Activated naive CD8-positive, alpha-beta T cell (primary cell): Measurements from ENCODE around the gene DCDC1.

ENCODE experiments used
- H3K27ac Mint-ChIP-seq: one replicate; pipeline ENCODE4 v1.8.0; 2021; ENCODE audit warnings: mixed read lengths
- H3K27me3 Mint-ChIP-seq: one replicate; pipeline ENCODE4 v1.8.0; 2021; ENCODE audit warnings: mixed read lengths
- H3K36me3 Mint-ChIP-seq: one replicate; pipeline ENCODE4 v1.8.0; 2021; ENCODE audit warnings: mixed read lengths
- H3K4me1 Mint-ChIP-seq: one replicate; pipeline ENCODE4 v1.8.0; 2021; ENCODE audit warnings: low read depth, mixed read lengths
- H3K4me3 Mint-ChIP-seq: one replicate; pipeline ENCODE4 v1.8.0; 2021; ENCODE audit warnings: mild to moderate bottlenecking, mixed read lengths
- H3K9me3 Mint-ChIP-seq: one replicate; pipeline ENCODE4 v1.8.0; 2021; ENCODE audit warnings: low read depth, mixed read lengths

The DCDC1 gene

DNA sequence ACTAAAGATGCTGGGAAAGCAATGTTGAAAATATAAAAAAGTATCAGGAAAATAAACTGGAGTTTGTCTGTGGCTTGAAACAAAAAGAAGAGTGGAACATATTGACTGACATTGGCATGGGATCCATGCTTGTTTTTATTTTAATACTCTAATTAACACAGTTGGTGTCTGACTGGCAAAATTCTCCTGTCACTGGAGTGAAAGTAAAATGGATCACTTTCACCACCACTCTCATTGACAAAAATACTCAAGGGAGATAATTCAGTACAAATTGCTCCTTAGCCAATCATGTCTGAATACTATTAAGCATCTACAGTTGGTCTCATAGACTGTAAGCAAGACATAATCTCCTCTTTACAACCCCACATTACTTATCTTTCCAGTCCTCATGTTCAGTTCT lies 101.8 kb downstream of the DCDC1 start:
- Mint-ChIP-seq H3K9me3 (peaks cover 8% of the 10 kb centered on the region), H3K27ac (no peak overlapping the region), H3K36me3 (peaks cover 3% of the 10 kb centered on the region), H3K4me3 (no peak overlapping the region), H3K27me3 (peaks cover 5% of the 10 kb centered on the region), H3K4me1 (no peaks in the 10 kb centered on the region)

- Mint-ChIP-seq H3K27ac (no peak overlapping the region), H3K4me3 (no peak overlapping the region), H3K9me3 (no peaks in the 10 kb centered on the region), H3K36me3 (no peaks in the 10 kb centered on the region), H3K4me1 (no peaks in the 10 kb centered on the region), H3K27me3 (peaks cover 3% of the 10 kb centered on the region)
Measured at GRCh38 chr11:31264834-31265233, 104.7 kb downstream of the DCDC1 start.

GRCh38 chr11:31262761-31263160 lies 106.8 kb downstream of the DCDC1 start:
- peaks cover 4% of the 10 kb centered on the region for H3K27me3 Mint-ChIP-seq
- H3K36me3 Mint-ChIP-seq, result no peaks in the 10 kb centered on the region
- H3K27ac Mint-ChIP-seq, result no peak overlapping the region
- H3K9me3 Mint-ChIP-seq, result no peaks in the 10 kb centered on the region
- no peaks in the 10 kb centered on the region for H3K4me1 Mint-ChIP-seq
- H3K4me3 Mint-ChIP-seq, result no peak overlapping the region

- Mint-ChIP-seq H3K4me3 (no peak overlapping the region), H3K27me3 (peaks cover 1% of the 10 kb centered on the region), H3K27ac (no peak overlapping the region)
Measured at GRCh38 chr11:31259797-31260196, 109.7 kb downstream of the DCDC1 start.

DNA sequence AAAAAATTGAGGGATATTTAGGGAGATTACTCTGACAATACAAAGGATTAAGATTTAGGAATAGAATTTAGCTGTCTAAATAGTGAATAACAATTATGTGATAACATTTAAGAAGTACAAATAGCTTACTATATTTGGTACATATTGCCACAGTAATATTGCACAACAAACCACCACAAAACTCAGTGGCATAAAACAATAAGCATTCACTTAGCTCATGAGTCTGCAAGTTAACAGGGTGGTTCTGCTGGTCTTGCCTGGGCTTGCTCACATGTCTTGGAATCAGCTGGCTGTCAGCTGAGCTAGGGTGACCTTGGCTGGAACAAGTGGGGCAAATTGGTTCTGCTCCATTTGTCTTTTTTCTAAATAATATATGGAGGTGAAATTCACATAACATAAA lies 115.1 kb downstream of the DCDC1 start:
- peaks cover 2% of the 10 kb centered on the region for H3K27me3 Mint-ChIP-seq
- no peak overlapping the region for H3K27ac Mint-ChIP-seq
- no peaks in the 10 kb centered on the region for H3K4me1 Mint-ChIP-seq
- no peaks in the 10 kb centered on the region for H3K36me3 Mint-ChIP-seq
- H3K9me3 Mint-ChIP-seq, result no peaks in the 10 kb centered on the region
- H3K4me3 Mint-ChIP-seq, result no peak overlapping the region

More at GRCh38 chr11:31259797-31260196, 109.7 kb downstream of the DCDC1 start:
- H3K4me1 Mint-ChIP-seq, result no peaks in the 10 kb centered on the region
- no peaks in the 10 kb centered on the region for H3K36me3 Mint-ChIP-seq
- no peaks in the 10 kb centered on the region for H3K9me3 Mint-ChIP-seq

DNA sequence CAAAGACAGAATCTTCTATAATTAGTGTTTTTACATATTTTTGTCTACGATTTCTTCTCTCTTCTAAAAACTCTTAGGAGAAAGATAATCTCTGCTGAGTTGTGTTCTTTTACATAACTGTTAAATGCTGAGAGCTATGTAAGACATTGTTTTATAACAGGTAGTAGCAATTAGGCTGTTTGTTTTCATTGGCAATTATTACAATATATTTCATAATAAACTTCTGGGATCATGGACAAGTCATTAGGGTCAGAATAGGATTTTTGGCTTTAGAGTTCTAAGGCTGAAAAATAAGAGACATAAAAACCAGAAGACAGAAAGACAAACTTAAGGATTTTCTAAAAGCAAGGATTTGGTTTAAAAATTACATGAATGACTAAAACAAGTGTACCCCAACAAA lies 120.8 kb downstream of the DCDC1 start:
- no peak overlapping the region for H3K4me3 Mint-ChIP-seq
- no peaks in the 10 kb centered on the region for H3K36me3 Mint-ChIP-seq
- H3K27ac Mint-ChIP-seq, result no peak overlapping the region
- peaks cover 4% of the 10 kb centered on the region for H3K27me3 Mint-ChIP-seq
- H3K4me1 Mint-ChIP-seq, result no peaks in the 10 kb centered on the region
- H3K9me3 Mint-ChIP-seq, result no peaks in the 10 kb centered on the region

GRCh38 chr11:31247321-31247720 lies 122.2 kb downstream of the DCDC1 start:
- Mint-ChIP-seq H3K27ac (no peak overlapping the region), H3K9me3 (no peaks in the 10 kb centered on the region), H3K27me3 (peaks cover 4% of the 10 kb centered on the region), H3K4me1 (no peaks in the 10 kb centered on the region), H3K36me3 (no peaks in the 10 kb centered on the region), H3K4me3 (no peak overlapping the region)

DNA sequence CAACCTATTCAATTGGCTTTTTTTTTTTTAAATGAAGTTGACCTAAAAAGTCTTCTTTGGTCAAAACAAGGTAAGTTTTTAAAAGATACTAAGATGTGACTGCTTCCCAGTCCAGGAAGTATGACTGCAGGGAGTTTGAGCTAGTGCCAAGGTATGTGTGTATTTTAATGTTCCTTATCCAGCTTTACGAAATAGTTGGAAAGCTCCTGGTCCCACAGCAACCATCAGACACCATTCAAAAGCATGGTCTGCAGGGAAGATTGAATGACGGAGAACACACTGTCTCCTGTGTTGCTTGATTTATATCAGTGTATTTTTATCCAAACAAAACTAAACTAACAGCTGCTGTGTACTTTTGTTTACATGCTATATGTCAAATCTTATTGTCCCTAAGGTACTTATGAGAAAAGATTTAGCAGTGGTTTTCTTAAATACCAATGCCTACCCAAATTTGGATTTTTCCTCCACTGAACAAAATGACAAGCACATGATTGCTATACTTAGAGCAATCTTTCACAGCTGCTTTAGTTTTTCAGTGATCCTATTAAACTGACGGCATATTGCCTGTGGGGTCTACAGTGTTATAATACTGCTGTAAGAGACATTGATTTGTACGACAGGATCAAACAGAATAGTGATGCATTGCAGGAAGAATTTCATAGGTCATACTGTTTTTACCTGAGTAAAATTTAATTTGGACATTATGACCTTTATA lies 122.9 kb downstream of the DCDC1 start:
- H3K36me3 Mint-ChIP-seq, result no peaks in the 10 kb centered on the region
- H3K9me3 Mint-ChIP-seq, result no peaks in the 10 kb centered on the region
- H3K4me1 Mint-ChIP-seq, result no peaks in the 10 kb centered on the region
- H3K27ac Mint-ChIP-seq, result no peak overlapping the region
- peaks cover 4% of the 10 kb centered on the region for H3K27me3 Mint-ChIP-seq
- H3K4me3 Mint-ChIP-seq, result no peak overlapping the region

GRCh38 chr11:31243706-31244105 lies 125.8 kb downstream of the DCDC1 start:
- H3K36me3 Mint-ChIP-seq, result no peaks in the 10 kb centered on the region

DNA sequence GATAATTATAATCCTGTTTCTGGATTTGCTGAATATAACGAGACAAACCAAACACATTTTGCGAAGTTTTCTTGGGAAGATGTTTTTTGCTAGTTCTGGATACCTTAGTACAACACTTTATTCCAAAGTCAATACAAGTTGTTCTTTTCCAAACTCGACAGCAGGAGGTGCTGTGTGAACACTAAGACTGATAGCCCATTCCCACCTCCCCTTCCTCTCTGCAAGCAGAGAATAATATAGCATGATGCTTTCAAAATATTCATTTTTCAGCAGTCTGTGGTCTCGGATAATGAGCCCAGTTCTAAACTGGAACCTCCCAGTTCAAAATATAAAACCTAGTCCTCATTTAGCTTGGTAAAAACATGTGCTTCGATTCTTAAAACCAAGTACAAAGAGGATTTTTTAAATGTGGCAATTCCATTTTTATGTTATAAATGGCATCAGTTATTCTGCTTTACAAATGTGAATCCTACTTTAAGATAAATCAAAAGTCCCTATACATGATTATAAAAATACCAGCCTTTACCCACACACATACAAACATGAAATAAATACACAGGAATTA lies 129.1 kb downstream of the DCDC1 start:
- no peaks in the 10 kb centered on the region for H3K36me3 Mint-ChIP-seq
- H3K27me3 Mint-ChIP-seq, result peaks cover 4% of the 10 kb centered on the region
- no peak overlapping the region for H3K27ac Mint-ChIP-seq
- no peaks in the 10 kb centered on the region for H3K4me1 Mint-ChIP-seq
- no peaks in the 10 kb centered on the region for H3K9me3 Mint-ChIP-seq
- H3K4me3 Mint-ChIP-seq, result no peak overlapping the region

More at GRCh38 chr11:31243706-31244105, 125.8 kb downstream of the DCDC1 start:
- Mint-ChIP-seq H3K27me3 (peaks cover 2% of the 10 kb centered on the region), H3K27ac (no peak overlapping the region), H3K4me1 (no peaks in the 10 kb centered on the region), H3K9me3 (no peaks in the 10 kb centered on the region), H3K4me3 (no peak overlapping the region)

GRCh38 chr11:31237819-31238760 lies 131.4 kb downstream of the DCDC1 start:
- H3K9me3 Mint-ChIP-seq, result no peaks in the 10 kb centered on the region
- H3K4me1 Mint-ChIP-seq, result no peaks in the 10 kb centered on the region
- H3K4me3 Mint-ChIP-seq, result no peak overlapping the region
- H3K27ac Mint-ChIP-seq, result no peak overlapping the region
- H3K36me3 Mint-ChIP-seq, result no peaks in the 10 kb centered on the region
- H3K27me3 Mint-ChIP-seq, result peaks cover 4% of the 10 kb centered on the region

GRCh38 chr11:31236143-31236542 lies 133.4 kb downstream of the DCDC1 start:
- Mint-ChIP-seq H3K27me3 (peaks cover 4% of the 10 kb centered on the region), H3K4me3 (no peak overlapping the region), H3K27ac (no peak overlapping the region), H3K9me3 (no peaks in the 10 kb centered on the region), H3K4me1 (no peaks in the 10 kb centered on the region), H3K36me3 (no peaks in the 10 kb centered on the region)

DNA sequence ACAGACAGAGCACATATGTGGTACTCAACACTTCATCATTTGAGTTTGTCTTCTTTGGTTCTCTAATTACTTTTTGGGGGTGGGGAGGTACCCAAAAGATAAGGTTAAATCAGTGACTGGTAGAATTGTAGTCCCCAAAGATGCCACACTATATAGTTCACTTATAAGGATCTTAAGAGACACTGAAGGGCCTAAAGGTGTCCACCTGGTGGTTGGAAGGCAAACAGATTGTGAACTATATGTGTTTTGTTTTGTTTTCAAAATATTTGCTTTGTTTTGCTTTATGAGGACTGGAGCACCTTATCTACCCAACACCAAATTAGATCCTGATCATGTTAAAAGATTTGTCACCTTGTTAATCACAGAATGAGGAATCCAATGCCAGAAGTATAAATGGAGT lies 136.1 kb downstream of the DCDC1 start:
- Mint-ChIP-seq H3K9me3 (no peaks in the 10 kb centered on the region), H3K4me3 (no peak overlapping the region), H3K4me1 (no peaks in the 10 kb centered on the region), H3K27me3 (peaks cover 4% of the 10 kb centered on the region), H3K27ac (no peak overlapping the region), H3K36me3 (no peaks in the 10 kb centered on the region)

GRCh38 chr11:31231601-31232000 lies 137.9 kb downstream of the DCDC1 start:
- H3K36me3 Mint-ChIP-seq, result no peaks in the 10 kb centered on the region
- no peaks in the 10 kb centered on the region for H3K4me1 Mint-ChIP-seq
- no peaks in the 10 kb centered on the region for H3K9me3 Mint-ChIP-seq
- H3K4me3 Mint-ChIP-seq, result no peak overlapping the region
- peaks cover 4% of the 10 kb centered on the region for H3K27me3 Mint-ChIP-seq
- H3K27ac Mint-ChIP-seq, result no peak overlapping the region

DNA sequence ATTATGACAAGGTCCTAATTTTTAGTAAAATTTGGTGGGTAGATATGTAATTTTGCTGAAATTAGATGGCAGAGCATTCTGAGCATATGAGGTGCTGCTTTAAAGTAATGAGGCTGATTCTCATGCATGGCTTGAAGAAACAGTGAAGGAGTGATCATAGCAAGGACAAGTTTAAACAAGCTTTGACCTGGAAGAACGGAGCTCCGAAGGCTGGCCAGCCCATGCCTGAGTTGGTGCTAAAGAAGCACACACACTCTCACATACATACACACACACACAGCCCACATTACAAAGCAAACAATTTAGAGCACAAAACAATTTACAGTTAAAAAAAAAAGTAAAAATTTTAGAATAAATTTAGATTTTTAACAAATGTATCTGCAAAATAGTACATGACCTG lies 150.7 kb downstream of the DCDC1 start:
- Mint-ChIP-seq H3K27me3 (peaks cover 9% of the 10 kb centered on the region), H3K36me3 (no peaks in the 10 kb centered on the region), H3K27ac (no peak overlapping the region), H3K4me3 (no peak overlapping the region), H3K4me1 (no peaks in the 10 kb centered on the region), H3K9me3 (no peaks in the 10 kb centered on the region)
